ENCODE measurements around the gene ARHGAP29. TPM values are rescaled to one million over a fixed set of nuclear protein-coding genes. Genes with fewer than 3 reads are reported as not detected.

The ARHGAP29 gene
- total RNA-seq, 1 experiment from 2014 or later, result 197 TPM

DNA sequence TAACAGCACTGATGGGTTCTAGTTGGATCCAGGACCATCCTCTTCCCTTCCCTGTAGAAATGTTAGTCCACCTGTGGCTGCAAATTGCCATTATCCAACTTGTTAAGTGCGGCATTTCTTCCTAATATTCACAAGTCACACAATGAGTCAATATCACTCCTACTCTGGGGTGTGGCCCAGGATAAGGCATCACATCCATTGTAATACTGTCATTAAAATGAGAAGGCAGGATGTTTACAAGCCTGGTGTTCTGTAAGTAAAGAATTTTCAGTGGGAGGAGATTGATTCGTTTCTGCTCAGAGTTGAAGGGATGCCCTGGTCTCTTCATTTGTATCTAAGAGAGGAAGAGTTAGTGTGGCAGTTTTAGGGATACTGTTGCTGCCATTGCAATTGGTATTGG, 18.1 kb upstream of the ARHGAP29 start:
- Histone ChIP-seq H3K27me3 (ENCODE audit: control insufficient read depth, insufficient read depth, low read length) (no peaks in the 10 kb centered on the region), H3K4me3 (ENCODE audit: low read depth in 2 of 2, low read length in 2 of 2) (no peak overlapping the region), H3K27ac (ENCODE audit: low read length) (peak overlapping the region; percentile 5; the same call in 1 of the 2 replicates), H3K4me1 (ENCODE audit: control insufficient read depth, insufficient read depth, low read length) (peaks cover 23% of the 10 kb centered on the region), H3K36me3 (ENCODE audit: control insufficient read depth, insufficient read depth, low read length) (no peaks in the 10 kb centered on the region), H3K9me3 (ENCODE audit: control insufficient read depth, insufficient read depth, low read depth, low read length) (no peaks in the 10 kb centered on the region)
- TF ChIP-seq TCF7L2 (IDR thresholded peaks at IDR 0.05; ENCODE audit: low read depth, low read length), result no peak
- TF ChIP-seq, protein P1, sequence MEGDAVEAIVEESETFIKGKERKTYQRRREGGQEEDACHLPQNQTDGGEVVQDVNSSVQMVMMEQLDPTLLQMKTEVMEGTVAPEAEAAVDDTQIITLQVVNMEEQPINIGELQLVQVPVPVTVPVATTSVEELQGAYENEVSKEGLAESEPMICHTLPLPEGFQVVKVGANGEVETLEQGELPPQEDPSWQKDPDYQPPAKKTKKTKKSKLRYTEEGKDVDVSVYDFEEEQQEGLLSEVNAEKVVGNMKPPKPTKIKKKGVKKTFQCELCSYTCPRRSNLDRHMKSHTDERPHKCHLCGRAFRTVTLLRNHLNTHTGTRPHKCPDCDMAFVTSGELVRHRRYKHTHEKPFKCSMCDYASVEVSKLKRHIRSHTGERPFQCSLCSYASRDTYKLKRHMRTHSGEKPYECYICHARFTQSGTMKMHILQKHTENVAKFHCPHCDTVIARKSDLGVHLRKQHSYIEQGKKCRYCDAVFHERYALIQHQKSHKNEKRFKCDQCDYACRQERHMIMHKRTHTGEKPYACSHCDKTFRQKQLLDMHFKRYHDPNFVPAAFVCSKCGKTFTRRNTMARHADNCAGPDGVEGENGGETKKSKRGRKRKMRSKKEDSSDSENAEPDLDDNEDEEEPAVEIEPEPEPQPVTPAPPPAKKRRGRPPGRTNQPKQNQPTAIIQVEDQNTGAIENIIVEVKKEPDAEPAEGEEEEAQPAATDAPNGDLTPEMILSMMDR (IDR thresholded peaks at IDR 0.05), result no peak
- TF ChIP-seq, protein P2, sequence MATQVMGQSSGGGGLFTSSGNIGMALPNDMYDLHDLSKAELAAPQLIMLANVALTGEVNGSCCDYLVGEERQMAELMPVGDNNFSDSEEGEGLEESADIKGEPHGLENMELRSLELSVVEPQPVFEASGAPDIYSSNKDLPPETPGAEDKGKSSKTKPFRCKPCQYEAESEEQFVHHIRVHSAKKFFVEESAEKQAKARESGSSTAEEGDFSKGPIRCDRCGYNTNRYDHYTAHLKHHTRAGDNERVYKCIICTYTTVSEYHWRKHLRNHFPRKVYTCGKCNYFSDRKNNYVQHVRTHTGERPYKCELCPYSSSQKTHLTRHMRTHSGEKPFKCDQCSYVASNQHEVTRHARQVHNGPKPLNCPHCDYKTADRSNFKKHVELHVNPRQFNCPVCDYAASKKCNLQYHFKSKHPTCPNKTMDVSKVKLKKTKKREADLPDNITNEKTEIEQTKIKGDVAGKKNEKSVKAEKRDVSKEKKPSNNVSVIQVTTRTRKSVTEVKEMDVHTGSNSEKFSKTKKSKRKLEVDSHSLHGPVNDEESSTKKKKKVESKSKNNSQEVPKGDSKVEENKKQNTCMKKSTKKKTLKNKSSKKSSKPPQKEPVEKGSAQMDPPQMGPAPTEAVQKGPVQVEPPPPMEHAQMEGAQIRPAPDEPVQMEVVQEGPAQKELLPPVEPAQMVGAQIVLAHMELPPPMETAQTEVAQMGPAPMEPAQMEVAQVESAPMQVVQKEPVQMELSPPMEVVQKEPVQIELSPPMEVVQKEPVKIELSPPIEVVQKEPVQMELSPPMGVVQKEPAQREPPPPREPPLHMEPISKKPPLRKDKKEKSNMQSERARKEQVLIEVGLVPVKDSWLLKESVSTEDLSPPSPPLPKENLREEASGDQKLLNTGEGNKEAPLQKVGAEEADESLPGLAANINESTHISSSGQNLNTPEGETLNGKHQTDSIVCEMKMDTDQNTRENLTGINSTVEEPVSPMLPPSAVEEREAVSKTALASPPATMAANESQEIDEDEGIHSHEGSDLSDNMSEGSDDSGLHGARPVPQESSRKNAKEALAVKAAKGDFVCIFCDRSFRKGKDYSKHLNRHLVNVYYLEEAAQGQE (IDR thresholded peaks at IDR 0.05; ENCODE audit: insufficient read depth in 1 of 2, low read depth in 2 of 2, low read length in 1 of 2), result no peak
- no peak for TF ChIP-seq POLR2AphosphoS5 (IDR thresholded peaks at IDR 0.05; ENCODE audit: low read depth, low read length)
- no peak for TF ChIP-seq SIN3A (IDR thresholded peaks at IDR 0.05; ENCODE audit: borderline replicate concordance, insufficient read depth, low read depth, low read length)
- in situ Hi-C loops (cut with HindIII; ENCODE audit: low pct_unique_long_range_greater_than_20kb, low sequenced_read_pairs) (no loop called here), intact Hi-C loops (cut with micrococcal nuclease; ENCODE audit: unreplicated experiment) (no loop called here)
- DNase-seq (ENCODE audit: low read depth, low spot score) (no peak), ATAC-seq (no peak)
- no TSS peak for BruUV-seq (replicated peaks)
- ChIA-PET POLR2A (no interaction called here), CTCF (no interaction called here)

DNA sequence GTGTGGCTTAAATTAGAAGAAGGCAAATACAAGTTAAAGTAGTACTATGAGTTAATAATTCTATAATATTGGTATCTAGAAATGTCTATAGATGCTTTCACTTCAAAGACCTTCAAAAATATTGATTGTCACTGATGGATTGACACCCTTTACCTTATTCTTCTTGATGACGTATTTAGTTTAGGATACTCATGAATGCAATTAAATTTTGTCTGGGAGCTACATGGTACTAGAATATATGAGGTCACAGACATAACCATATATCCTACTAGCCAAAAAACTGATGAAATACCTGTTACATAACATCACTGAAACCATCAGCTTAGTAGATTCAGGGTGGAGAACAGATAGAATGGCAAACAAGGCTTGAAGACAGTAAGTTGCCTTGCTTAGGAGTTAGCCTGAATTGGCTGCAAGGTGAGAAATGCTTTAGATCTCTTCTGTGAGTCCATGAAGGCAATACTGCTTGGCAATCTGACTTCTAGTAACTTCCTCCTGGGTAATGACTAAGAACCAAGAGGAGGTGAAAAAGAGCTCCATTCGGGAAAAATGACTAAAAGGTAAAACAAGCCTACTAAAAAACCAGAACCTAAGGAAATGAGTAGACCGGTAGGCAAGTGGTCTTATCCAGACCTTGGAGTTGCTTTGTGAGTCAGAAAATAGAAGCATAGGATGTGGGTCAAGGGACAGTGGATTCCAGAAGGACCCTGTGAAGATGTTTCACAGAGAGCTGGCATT, 16.9 kb upstream of the ARHGAP29 start:
- no peak overlapping the region for H3K4me3 ChIP-seq (ENCODE audit: low read depth in 2 of 2, low read length in 2 of 2)
- intact Hi-C loops (cut with micrococcal nuclease; ENCODE audit: unreplicated experiment) (no loop called here), in situ Hi-C loops (cut with HindIII; ENCODE audit: low pct_unique_long_range_greater_than_20kb, low sequenced_read_pairs) (no loop called here)
- peaks cover 31% of the 10 kb centered on the region for H3K4me1 ChIP-seq (ENCODE audit: control insufficient read depth, insufficient read depth, low read length)
- no TSS peak for BruUV-seq (replicated peaks)
- H3K36me3 ChIP-seq (ENCODE audit: control insufficient read depth, insufficient read depth, low read length), result no peaks in the 10 kb centered on the region
- DNase-seq (ENCODE audit: low read depth, low spot score) (no peak), ATAC-seq (no peak)
- H3K9me3 ChIP-seq (ENCODE audit: control insufficient read depth, insufficient read depth, low read depth, low read length), result no peaks in the 10 kb centered on the region
- H3K27me3 ChIP-seq (ENCODE audit: control insufficient read depth, insufficient read depth, low read length), result no peaks in the 10 kb centered on the region
- peak overlapping the region; percentile 55; the same call in 1 of the 2 replicates for H3K27ac ChIP-seq (ENCODE audit: low read length)
- POLR2A ChIA-PET, result interaction anchor here (0.6 kb wide), 1 partner anchor 370 kb away, joined by 5 read pairs; no protein-coding TSS in a partner anchor
- CTCF ChIA-PET, result no interaction called here
- TF ChIP-seq TCF7L2 (IDR thresholded peaks at IDR 0.05; ENCODE audit: low read depth, low read length) (no peak), SIN3A (IDR thresholded peaks at IDR 0.05; ENCODE audit: borderline replicate concordance, insufficient read depth, low read depth, low read length) (no peak), POLR2AphosphoS5 (IDR thresholded peaks at IDR 0.05; ENCODE audit: low read depth, low read length) (no peak)
- TF ChIP-seq, protein P2 (IDR thresholded peaks at IDR 0.05; ENCODE audit: insufficient read depth in 1 of 2, low read depth in 2 of 2, low read length in 1 of 2), result no peak
- TF ChIP-seq, protein P1 (IDR thresholded peaks at IDR 0.05), result no peak

All from Panc1 (cell line).